Stimulated activated naive CD8-positive, alpha-beta T cell treated with anti-CD3 and anti-CD28 coated beads, Interleukin-15, amount 100 ng/mL, for 72 hours (primary cell): ENCODE measurements around the gene B3GALNT2.

Source experiments
- ATAC-seq: fragments of 150-1000 bp; cut with Tn5 transposase; 2 replicates; pipeline ENCODE4 v1.10.0; 2021; ENCODE audit warnings: mild to moderate bottlenecking, moderate library complexity
- DNase-seq, 2 donors: peaks; one replicate each; pipeline ENCODE4 v3.0.0; 2021 to 2022
- H3K27ac Mint-ChIP-seq, 2 donors: one replicate each; pipeline ENCODE4 v1.8.0; 2022; ENCODE audit warnings: mild to moderate bottlenecking in 2 of 2, mixed read lengths in 2 of 2, moderate library complexity in 2 of 2
- H3K27me3 Mint-ChIP-seq: one replicate; pipeline ENCODE4 v1.8.0; 2022; ENCODE audit warnings: mixed read lengths
- H3K4me1 Mint-ChIP-seq: one replicate; pipeline ENCODE4 v1.8.0; 2022; ENCODE audit warnings: mild to moderate bottlenecking, mixed read lengths
- H3K4me3 Mint-ChIP-seq, 2 donors: one replicate each; pipeline ENCODE4 v1.8.0; 2022; ENCODE audit warnings: mild to moderate bottlenecking in 2 of 2, mixed read lengths in 2 of 2, moderate library complexity in 1 of 2
- H3K9me3 Mint-ChIP-seq, 2 donors: one replicate each; pipeline ENCODE4 v1.8.0; 2022; ENCODE audit warnings: mixed read lengths in 2 of 2

The B3GALNT2 gene

DNA sequence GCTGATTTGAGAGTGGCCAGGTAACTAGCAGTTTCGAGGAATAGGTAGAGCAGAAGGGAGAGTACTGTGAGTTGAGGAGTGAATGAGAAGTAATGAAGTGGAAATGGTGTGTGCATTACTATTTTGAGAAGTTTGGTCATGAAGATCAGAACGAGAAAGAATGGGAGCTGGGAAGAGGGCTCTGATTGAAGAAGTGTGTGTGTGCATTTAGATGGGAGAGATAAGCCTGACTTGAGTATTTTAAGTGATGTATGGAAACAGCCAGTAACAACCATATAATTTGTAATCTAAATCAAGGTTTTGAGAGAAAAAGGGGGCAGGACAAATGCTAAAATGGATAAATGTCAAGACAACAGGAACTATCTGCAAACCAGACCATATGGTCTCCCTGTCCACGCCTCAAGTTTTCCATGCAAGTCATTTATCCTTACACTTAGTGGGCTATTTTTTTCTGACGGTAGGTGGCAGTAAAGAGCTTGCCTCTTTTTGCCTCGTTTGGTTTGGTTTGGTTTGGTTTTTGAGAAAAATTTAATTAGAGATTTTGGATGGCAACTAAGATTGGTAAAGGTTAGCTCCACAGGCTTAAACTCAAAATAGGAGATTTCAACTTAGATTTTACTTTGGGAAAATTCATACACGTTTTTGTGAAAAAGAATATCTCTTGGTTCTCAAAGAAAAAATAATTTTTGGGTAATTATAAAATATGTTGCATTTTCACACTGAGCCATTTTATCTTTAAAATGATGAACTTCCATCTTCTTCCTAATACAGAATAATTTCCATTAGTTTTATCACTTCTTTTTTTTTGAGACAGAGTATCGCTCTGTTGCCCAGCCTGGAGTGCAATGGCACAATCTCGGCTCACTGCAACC lies 9.5 kb upstream of the B3GALNT2 start:
- Mint-ChIP-seq H3K4me1 (peaks cover 5% of the 10 kb centered on the region), H3K27me3 (peaks cover 9% of the 10 kb centered on the region), H3K9me3 (no peaks in the 10 kb centered on the region), H3K4me3 (no peak overlapping the region), H3K27ac (no peak overlapping the region)
- DNase-seq (peak; percentile 32 to 44), ATAC-seq (peak; percentile 52)

- DNase-seq (no peak), ATAC-seq (no peak)
- H3K27me3 Mint-ChIP-seq: peaks cover 9% of the 10 kb centered on the region
- H3K4me3 Mint-ChIP-seq: no peak overlapping the region
- H3K4me1 Mint-ChIP-seq: peaks cover 9% of the 10 kb centered on the region
- H3K9me3 Mint-ChIP-seq: no peaks in the 10 kb centered on the region
- H3K27ac Mint-ChIP-seq: no peak overlapping the region
These were observed 7.4 kb upstream of the B3GALNT2 start for GRCh38 chr1:235511470-235512240.

DNA sequence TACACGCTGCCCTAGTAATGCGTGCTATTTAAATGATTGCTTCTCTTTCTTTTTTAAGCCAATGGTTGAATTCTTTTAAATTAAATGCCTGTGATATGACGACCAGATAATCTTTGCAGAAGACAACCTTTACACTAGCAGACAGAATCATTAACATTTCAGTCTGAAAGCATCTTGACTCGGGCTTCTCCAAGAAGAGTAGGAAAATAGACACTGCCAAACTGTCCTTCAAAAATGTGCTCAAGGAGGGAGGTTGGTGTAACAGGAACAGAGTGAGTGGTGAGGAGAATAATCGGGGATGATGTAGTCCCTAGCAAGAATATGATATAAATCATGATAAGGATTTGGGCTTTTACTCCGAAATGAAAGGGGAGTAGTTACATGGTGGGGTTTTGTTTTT lies 6.6 kb upstream of the B3GALNT2 start:
- H3K4me3 Mint-ChIP-seq: no peak overlapping the region
- ATAC-seq (no peak), DNase-seq (no peak)
- H3K27ac Mint-ChIP-seq: no peak overlapping the region
- peaks cover 9% of the 10 kb centered on the region for H3K27me3 Mint-ChIP-seq
- H3K4me1 Mint-ChIP-seq: peaks cover 17% of the 10 kb centered on the region
- no peaks in the 10 kb centered on the region for H3K9me3 Mint-ChIP-seq

DNA sequence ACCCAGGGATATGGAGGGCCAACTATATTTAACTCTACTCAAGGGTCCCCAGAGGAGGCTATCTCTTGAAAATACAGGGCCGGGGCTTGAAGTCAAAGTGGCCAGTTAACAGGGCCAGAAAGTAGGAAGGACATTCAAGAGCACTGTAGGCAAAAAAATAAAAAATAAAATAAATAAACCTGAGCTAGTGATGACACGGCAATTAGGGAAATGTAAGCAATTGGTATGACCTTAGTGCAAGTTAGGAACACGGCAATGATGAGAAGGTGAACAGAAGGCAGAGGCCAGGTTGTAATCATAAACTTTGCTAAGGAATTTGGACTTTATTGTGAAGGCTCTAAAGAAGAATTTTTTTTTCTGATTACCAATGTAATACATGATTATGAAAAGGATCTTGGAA lies 3.4 kb upstream of the B3GALNT2 start:
- H3K4me1 Mint-ChIP-seq: peaks cover 23% of the 10 kb centered on the region
- H3K27ac Mint-ChIP-seq: no peak overlapping the region
- DNase-seq (no peak), ATAC-seq (no peak)
- H3K4me3 Mint-ChIP-seq: no peak overlapping the region
- H3K27me3 Mint-ChIP-seq: peaks cover 9% of the 10 kb centered on the region
- no peaks in the 10 kb centered on the region for H3K9me3 Mint-ChIP-seq

DNA sequence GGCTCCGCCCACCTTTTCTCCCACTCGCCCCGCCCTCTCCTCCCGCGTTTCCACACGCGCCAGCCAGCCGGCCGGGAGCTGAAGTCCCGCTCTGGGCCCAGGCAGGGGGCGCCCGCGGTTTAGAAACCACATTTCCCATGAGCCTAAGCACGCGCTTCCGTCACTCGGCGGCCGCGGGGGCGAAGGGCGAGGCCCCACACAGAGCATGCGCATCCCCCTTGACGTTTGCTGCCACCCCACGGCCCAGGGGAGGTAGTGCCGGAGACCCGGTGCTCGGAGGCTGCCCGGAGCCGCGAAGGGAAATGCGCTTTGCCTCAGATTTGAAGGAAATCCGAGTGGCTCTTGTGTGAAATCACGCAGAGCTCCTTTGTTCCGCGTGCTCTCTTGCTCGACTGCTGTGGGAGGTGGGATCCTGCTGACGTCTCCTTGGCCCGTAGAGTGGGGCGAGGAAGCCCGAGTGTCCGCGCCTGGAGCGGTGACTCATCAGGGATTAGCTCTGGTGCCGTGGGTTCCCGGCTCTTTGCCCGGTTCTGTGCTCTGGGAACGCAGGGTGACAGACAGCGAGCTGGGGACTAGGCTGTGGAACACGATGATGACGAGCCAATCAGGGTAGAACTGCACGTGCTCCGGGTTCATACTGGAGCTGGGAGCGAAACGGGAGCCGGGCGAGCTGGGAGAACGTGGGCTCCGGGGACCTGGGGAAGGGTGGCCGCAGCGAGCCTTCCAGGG lies 406 bp upstream of the B3GALNT2 start:
- Mint-ChIP-seq H3K4me3 (peak overlapping the region; percentile 89 to 99), H3K4me1 (peaks cover 35% of the 10 kb centered on the region), H3K9me3 (no peaks in the 10 kb centered on the region), H3K27me3 (no peaks in the 10 kb centered on the region), H3K27ac (peak overlapping the region; percentile 93 to 99)
- peak; percentile 99 for DNase-seq
- ATAC-seq: peak; percentile 92

- peak overlapping the region; percentile 93 to 99 for H3K4me3 Mint-ChIP-seq
- ATAC-seq (no peak), DNase-seq (peak in 1 of 2 donors; percentile 37)
- peaks cover 35% of the 10 kb centered on the region for H3K4me1 Mint-ChIP-seq
- no peaks in the 10 kb centered on the region for H3K9me3 Mint-ChIP-seq
- peak overlapping the region; percentile 80 to 95 for H3K27ac Mint-ChIP-seq
- no peaks in the 10 kb centered on the region for H3K27me3 Mint-ChIP-seq
These were observed 690 bp downstream of the B3GALNT2 start for GRCh38 chr1:235503403-235504121.

- DNase-seq: no peak
- H3K27ac Mint-ChIP-seq: no peak overlapping the region
- ATAC-seq: no peak
- no peaks in the 10 kb centered on the region for H3K9me3 Mint-ChIP-seq
- no peaks in the 10 kb centered on the region for H3K27me3 Mint-ChIP-seq
- peaks cover 35% of the 10 kb centered on the region for H3K4me1 Mint-ChIP-seq
- peak overlapping the region; percentile 93 to 99 for H3K4me3 Mint-ChIP-seq
These were observed 1.4 kb downstream of the B3GALNT2 start for GRCh38 chr1:235502601-235503402.

GRCh38 chr1:235500971-235501540 lies 3.2 kb downstream of the B3GALNT2 start:
- no peak overlapping the region for H3K4me3 Mint-ChIP-seq
- DNase-seq (no peak), ATAC-seq (no peak)

DNA sequence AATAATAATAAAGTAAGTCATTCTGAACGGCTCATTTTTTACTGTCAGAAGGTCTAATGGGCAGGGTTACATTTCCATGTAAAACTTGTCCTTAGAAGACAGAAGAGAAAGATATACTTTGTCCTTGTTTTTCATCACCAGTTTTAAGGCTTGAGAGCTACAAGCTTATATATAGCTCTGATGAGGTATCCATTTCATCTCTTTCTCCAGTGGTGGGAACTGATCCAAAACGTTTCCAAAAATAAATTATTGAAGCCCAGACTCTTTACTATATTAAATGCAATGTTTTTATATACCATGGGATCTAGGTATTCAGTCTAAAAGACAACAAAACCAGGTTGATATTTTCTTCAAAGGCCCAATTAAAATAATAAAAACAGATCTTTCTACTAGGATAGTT lies 8.7 kb downstream of the B3GALNT2 start:
- no peaks in the 10 kb centered on the region for H3K9me3 Mint-ChIP-seq
- ATAC-seq: no peak
- peaks cover 25% of the 10 kb centered on the region for H3K4me1 Mint-ChIP-seq
- H3K27me3 Mint-ChIP-seq: no peaks in the 10 kb centered on the region
- H3K4me3 Mint-ChIP-seq: no peak overlapping the region
- DNase-seq: no peak
- no peak overlapping the region for H3K27ac Mint-ChIP-seq

More at GRCh38 chr1:235500971-235501540, 3.2 kb downstream of the B3GALNT2 start:
- Mint-ChIP-seq H3K4me1 (peaks cover 26% of the 10 kb centered on the region), H3K27me3 (no peaks in the 10 kb centered on the region), H3K9me3 (no peaks in the 10 kb centered on the region), H3K27ac (no peak overlapping the region)

- Mint-ChIP-seq H3K27ac (no peak overlapping the region), H3K27me3 (no peaks in the 10 kb centered on the region), H3K4me3 (no peak overlapping the region), H3K4me1 (peaks cover 27% of the 10 kb centered on the region), H3K9me3 (no peaks in the 10 kb centered on the region)
- DNase-seq (no peak), ATAC-seq (no peak)
These were observed 9.2 kb downstream of the B3GALNT2 start for GRCh38 chr1:235495030-235495429.

- no peak for DNase-seq
- H3K9me3 Mint-ChIP-seq: no peaks in the 10 kb centered on the region
- no peaks in the 10 kb centered on the region for H3K27me3 Mint-ChIP-seq
- no peak overlapping the region for H3K27ac Mint-ChIP-seq
- H3K4me1 Mint-ChIP-seq: peaks cover 32% of the 10 kb centered on the region
- H3K4me3 Mint-ChIP-seq: no peak overlapping the region
- ATAC-seq: no peak
These were observed 9.7 kb downstream of the B3GALNT2 start for GRCh38 chr1:235494531-235494930.

DNA sequence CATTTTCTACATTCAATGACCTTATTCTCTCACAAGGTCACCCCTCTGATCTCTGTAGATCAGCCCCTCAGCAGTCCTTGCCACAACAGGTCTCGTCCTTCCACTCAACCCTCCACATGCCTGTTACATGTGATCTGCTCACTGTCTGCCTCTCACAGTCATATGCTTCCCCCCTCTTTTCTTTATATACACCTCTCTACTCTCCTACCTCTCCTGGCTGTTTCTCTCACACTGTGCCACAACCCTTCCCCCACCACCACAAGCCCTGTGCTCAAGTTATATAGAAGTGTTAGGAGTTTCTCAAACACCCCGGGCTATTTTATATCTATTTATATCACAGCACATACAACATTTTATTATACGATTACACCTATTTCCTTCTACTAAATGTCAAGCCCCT lies 12.6 kb downstream of the B3GALNT2 start:
- H3K27ac Mint-ChIP-seq: no peak overlapping the region
- H3K4me1 Mint-ChIP-seq: peaks cover 35% of the 10 kb centered on the region
- H3K9me3 Mint-ChIP-seq: no peaks in the 10 kb centered on the region
- DNase-seq (no peak), ATAC-seq (no peak)
- no peak overlapping the region for H3K4me3 Mint-ChIP-seq
- no peaks in the 10 kb centered on the region for H3K27me3 Mint-ChIP-seq

DNA sequence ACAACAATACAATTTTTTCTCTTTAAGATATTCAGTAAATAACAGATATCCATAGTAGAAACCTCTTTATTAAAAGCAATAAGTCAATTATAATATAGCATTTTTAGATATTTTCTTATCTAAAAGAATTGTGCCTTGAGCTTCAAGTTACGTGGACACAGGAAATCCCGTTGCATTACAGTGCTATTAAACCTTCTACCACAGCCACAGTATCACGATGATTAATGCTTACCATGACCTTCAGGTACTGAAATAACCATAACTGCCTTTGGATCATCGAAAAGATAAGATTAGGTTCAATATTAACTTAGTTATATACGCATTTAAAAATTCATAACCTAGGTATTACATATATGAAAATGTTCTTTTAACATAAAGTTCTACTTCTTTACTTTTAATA lies 17.9 kb downstream of the B3GALNT2 start:
- no peaks in the 10 kb centered on the region for H3K27me3 Mint-ChIP-seq
- peaks cover 9% of the 10 kb centered on the region for H3K4me1 Mint-ChIP-seq
- no peak for ATAC-seq
- H3K27ac Mint-ChIP-seq: no peak overlapping the region
- no peak for DNase-seq
- no peaks in the 10 kb centered on the region for H3K9me3 Mint-ChIP-seq
- no peak overlapping the region for H3K4me3 Mint-ChIP-seq

GRCh38 chr1:235485558-235485957 lies 18.7 kb downstream of the B3GALNT2 start:
- Mint-ChIP-seq H3K4me1 (peaks cover 9% of the 10 kb centered on the region), H3K4me3 (no peak overlapping the region), H3K9me3 (no peaks in the 10 kb centered on the region), H3K27ac (no peak overlapping the region), H3K27me3 (no peaks in the 10 kb centered on the region)
- no peak for ATAC-seq
- no peak for DNase-seq
